ENCODE measurements around the gene MYO6.

The MYO6 gene

DNA sequence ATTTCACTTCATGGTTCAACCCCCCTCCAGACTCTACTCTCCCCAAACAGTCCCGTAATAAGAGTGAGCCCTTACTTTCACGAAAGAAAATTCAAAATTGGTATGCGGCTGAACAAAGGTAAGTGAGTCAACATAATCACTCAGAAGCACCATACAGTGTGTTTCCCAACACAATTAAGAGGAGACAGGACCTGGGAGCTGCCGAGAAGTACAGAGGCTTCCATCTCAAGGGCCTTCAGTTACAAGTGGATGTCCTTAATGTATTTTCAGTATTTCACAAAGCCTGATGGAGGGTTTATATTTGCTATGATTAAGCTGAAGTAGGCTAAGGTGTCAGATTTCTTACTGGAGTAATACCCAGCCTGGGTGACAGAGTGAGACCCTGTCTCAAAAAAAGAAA, 51.1 kb downstream of the MYO6 start:
- no peak overlapping the region for H3K27ac ChIP-seq (ENCODE audit: low read depth, low read length)
- peaks cover 5% of the 10 kb centered on the region; the same call in 1 of the 2 replicates for H3K9me3 ChIP-seq (ENCODE audit: control insufficient read depth, insufficient read depth, low read depth, low read length)
- no peak overlapping the region for H3K4me3 ChIP-seq (ENCODE audit: low read depth, low read length)
- H3K27me3 ChIP-seq (ENCODE audit: control insufficient read depth, insufficient read depth, low read length), result no peaks in the 10 kb centered on the region
- peaks cover 6% of the 10 kb centered on the region; the same call in 1 of the 2 replicates for H3K4me1 ChIP-seq (ENCODE audit: control insufficient read depth, insufficient read depth, low read length)
- H3K36me3 ChIP-seq (ENCODE audit: control insufficient read depth, insufficient read depth, low read length), result no peaks in the 10 kb centered on the region
- no peak overlapping the region for H3K9ac ChIP-seq (ENCODE audit: low read length)

DNA sequence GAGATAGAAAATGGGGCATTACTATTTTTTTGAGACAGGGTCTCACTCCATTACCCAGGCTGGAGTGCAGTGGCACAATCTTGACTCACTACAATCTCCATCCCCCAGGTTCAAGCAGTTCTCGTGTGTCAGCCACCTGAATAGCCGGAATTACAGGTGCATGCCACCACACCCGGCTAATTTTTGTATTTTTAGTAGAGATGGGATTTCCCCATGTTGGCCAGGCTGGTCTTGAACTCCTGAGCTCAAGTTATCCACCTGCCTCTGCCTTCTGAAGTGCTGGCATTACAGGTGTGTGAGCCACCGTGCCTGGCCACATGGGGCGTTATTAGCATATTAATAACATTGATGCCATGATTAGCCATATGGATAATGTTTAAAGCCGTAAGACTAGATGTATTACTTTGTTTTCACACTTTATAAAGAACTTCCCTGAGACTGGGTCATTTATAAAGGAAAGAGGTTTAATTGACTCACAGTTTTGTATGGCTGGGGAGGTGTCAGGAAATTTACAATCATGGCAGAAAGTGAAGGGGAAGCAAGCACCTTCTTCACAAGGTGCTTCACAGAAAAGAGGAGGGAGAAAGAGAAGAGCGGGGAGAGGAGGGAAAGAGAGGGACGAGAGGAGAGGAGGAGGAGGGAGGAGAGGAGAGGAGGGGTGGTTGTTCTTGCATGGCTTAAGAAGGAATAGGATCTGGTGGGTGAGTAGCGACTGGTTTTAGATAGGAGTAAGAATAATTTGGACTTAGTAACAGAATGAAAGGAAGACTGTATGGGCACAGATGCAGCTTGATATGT, 51.9 kb downstream of the MYO6 start:
- no peak overlapping the region for H3K27ac ChIP-seq (ENCODE audit: low read depth, low read length)
- no peaks in the 10 kb centered on the region for H3K36me3 ChIP-seq (ENCODE audit: control insufficient read depth, insufficient read depth, low read length)
- peaks cover 9% of the 10 kb centered on the region; the same call in 1 of the 2 replicates for H3K9me3 ChIP-seq (ENCODE audit: control insufficient read depth, insufficient read depth, low read depth, low read length)
- H3K27me3 ChIP-seq (ENCODE audit: control insufficient read depth, insufficient read depth, low read length), result no peaks in the 10 kb centered on the region
- no peak overlapping the region for H3K9ac ChIP-seq (ENCODE audit: low read length)
- no peak overlapping the region for H3K4me3 ChIP-seq (ENCODE audit: low read depth, low read length)
- peaks cover 6% of the 10 kb centered on the region; the same call in 1 of the 2 replicates for H3K4me1 ChIP-seq (ENCODE audit: control insufficient read depth, insufficient read depth, low read length)

DNA sequence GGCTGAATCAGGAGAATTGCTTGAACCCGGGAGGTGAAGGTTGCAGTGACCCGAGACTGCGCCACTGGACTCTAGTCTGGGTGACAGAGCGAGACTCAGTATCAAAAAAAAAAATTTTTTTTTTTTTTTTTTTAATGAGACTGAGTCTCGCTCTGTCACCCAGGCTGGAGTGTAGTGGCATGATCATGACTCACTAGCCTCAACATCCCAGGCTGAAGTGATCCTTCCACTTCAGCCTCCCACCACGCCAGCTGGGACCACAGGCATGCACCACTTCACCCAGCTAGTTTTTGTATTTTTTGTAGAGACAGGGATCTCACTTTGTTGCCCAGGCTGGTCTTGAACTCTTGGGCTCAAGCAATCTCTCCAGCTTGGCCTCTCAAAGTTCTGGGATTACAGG, 53.3 kb downstream of the MYO6 start:
- H3K9ac ChIP-seq (ENCODE audit: low read length), result no peak overlapping the region
- H3K27ac ChIP-seq (ENCODE audit: low read depth, low read length), result no peak overlapping the region
- H3K4me1 ChIP-seq (ENCODE audit: control insufficient read depth, insufficient read depth, low read length), result peaks cover 6% of the 10 kb centered on the region; the same call in 1 of the 2 replicates
- H3K4me3 ChIP-seq (ENCODE audit: low read depth, low read length), result no peak overlapping the region
- no peaks in the 10 kb centered on the region for H3K27me3 ChIP-seq (ENCODE audit: control insufficient read depth, insufficient read depth, low read length)
- H3K36me3 ChIP-seq (ENCODE audit: control insufficient read depth, insufficient read depth, low read length), result no peaks in the 10 kb centered on the region
- peaks cover 18% of the 10 kb centered on the region; the same call in 1 of the 2 replicates for H3K9me3 ChIP-seq (ENCODE audit: control insufficient read depth, insufficient read depth, low read depth, low read length)

DNA sequence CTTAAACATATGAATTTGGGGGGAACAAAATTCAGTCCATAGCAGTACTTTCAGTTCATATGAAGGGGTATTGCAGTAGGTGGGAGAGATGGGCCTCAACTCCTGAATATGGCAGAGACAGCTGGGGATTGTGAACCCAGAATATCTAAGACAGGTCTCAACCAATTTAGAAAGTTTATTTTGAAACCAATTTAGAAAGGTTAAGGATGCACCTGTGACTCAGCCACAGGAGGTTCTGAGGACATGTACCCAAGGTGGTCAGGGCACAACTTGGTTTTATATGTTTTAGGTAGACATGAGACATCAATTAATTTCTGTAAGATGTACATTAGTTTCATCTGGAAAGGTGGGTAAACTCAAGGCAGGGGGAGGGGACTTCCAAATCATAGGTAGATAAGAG, 59.5 kb downstream of the MYO6 start:
- Histone ChIP-seq H3K9ac (ENCODE audit: low read length) (no peak overlapping the region), H3K9me3 (ENCODE audit: control insufficient read depth, insufficient read depth, low read depth, low read length) (peaks cover 22% of the 10 kb centered on the region; the same call in 1 of the 2 replicates), H3K4me1 (ENCODE audit: control insufficient read depth, insufficient read depth, low read length) (no peaks in the 10 kb centered on the region), H3K27ac (ENCODE audit: low read depth, low read length) (no peak overlapping the region), H3K36me3 (ENCODE audit: control insufficient read depth, insufficient read depth, low read length) (no peaks in the 10 kb centered on the region), H3K27me3 (ENCODE audit: control insufficient read depth, insufficient read depth, low read length) (no peaks in the 10 kb centered on the region), H3K4me3 (ENCODE audit: low read depth, low read length) (no peak overlapping the region)

DNA sequence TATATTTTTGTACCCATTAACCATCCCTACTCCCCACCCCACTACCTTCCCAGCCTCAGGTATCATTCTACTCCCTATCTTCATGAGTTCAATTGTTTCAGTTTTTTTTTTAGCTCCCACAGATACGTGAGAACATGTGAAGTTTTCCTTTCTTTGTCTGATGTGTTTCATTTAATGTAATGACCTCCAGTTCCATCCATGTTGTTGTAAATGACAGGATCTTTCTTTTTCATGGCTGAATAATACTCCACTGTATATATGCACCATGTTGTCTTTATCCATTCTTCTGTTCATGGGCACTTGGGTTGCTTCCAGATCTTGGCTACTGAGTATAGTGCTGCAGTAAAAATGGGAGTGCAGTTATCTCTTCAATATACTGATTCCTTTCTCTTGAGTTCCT, 63.5 kb downstream of the MYO6 start:
- Histone ChIP-seq H3K4me3 (ENCODE audit: low read depth, low read length) (no peak overlapping the region), H3K9ac (ENCODE audit: low read length) (no peak overlapping the region), H3K4me1 (ENCODE audit: control insufficient read depth, insufficient read depth, low read length) (no peaks in the 10 kb centered on the region)

DNA sequence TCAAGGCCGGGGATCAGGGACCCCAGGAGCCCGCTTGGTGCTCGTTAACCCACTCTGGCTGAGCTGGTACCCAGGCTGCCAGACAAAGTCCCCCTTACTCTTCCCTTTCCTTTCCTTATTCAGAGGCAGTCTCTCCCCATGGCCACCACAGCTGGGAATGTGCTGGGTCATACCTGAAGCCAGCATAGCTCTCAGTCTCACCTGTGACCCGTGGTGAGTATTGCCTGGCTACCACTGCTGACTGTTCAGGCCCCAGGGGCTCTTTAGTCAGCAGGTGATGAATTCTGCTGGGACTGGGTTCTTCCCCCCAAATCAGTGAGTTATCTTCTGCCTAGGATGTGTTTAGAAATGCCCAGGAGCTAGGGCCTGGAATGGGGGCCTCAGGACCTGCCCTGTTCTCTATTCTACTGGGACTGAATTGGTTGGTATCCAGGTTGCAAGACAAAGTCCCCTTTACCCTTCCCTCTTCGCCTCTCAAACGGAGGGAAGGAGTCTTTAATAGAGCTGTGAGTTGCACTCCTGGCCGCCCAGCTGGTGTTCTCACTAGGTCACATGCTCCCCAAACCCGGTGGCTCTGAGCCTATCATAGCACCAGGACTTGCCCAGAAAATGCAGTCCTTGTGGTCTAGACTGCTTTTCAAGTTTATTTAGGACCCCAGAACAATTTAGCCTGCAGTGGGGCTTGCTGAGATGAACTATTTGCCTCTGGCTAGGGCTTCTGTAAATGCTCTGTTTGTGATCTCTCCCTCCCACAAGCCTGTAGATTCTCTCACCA, 64.6 kb downstream of the MYO6 start:
- Histone ChIP-seq H3K27me3 (ENCODE audit: control insufficient read depth, insufficient read depth, low read length) (no peaks in the 10 kb centered on the region), H3K9ac (ENCODE audit: low read length) (no peak overlapping the region), H3K4me3 (ENCODE audit: low read depth, low read length) (no peak overlapping the region), H3K27ac (ENCODE audit: low read depth, low read length) (no peak overlapping the region), H3K4me1 (ENCODE audit: control insufficient read depth, insufficient read depth, low read length) (no peaks in the 10 kb centered on the region), H3K9me3 (ENCODE audit: control insufficient read depth, insufficient read depth, low read depth, low read length) (no peaks in the 10 kb centered on the region), H3K36me3 (ENCODE audit: control insufficient read depth, insufficient read depth, low read length) (no peaks in the 10 kb centered on the region; the same call in 1 of the 2 replicates)

More for the DNA sequence above, 63.5 kb downstream of the MYO6 start:
- H3K27ac ChIP-seq (ENCODE audit: low read depth, low read length), result no peak overlapping the region
- H3K36me3 ChIP-seq (ENCODE audit: control insufficient read depth, insufficient read depth, low read length), result no peaks in the 10 kb centered on the region
- H3K9me3 ChIP-seq (ENCODE audit: control insufficient read depth, insufficient read depth, low read depth, low read length), result 0 out of 2 replicates have a peak, but pooled peaks cover 3% of the 10 kb centered on the region
- no peaks in the 10 kb centered on the region for H3K27me3 ChIP-seq (ENCODE audit: control insufficient read depth, insufficient read depth, low read length)

DNA sequence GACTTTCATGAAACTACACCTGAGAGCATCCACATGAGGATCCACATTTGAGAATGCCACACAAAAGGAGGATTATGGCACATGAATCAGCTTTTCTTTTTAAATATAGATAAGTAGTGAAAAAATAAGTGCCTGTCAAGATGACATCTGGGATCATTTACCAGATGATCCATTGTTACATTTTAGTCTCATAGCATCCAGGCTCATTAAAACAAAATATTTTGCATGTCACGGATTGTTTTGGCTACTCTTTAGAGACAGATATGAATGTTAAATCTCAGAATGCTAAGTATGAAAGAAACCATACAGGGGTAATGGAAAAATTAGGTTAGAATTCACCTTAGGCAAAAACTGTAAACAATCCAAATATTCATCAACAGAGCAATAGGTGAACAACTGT, 66.7 kb downstream of the MYO6 start:
- Histone ChIP-seq H3K9me3 (ENCODE audit: control insufficient read depth, insufficient read depth, low read depth, low read length) (no peaks in the 10 kb centered on the region), H3K4me3 (ENCODE audit: low read depth, low read length) (no peak overlapping the region)

DNA sequence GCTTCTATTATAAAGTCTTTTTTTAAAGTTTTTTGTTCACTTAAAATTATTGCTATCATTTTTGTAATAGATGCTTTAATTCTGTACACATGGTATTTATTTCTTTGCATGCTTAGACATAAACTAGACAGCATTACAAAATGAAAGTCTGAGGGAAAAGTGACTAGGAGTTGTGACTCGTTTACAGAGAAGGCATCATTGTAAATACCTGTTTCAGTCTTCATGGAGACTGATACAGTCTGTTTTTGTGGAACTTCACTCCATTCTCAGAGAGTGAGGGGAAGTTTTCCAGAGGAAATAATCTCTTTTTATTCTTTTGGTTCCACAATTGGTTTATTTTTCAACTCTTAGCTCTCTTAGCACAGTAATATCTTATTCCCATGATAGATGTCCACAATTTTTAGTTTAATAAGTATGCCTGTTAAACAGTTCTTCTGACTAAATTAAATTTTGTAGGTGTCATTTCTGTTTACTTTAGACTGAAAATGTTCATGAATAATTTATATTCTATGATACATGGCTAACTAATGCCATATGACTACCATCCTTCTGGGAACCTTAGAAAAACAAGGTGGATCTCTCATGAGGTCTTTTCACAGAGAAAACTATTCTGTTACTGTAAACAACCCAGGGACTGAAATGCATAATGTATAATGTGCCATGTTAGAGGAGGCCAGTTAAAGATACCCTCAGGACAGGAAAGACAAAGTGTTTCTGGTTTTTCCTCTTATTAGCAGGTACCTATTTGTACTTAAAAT, 69.2 kb downstream of the MYO6 start:
- H3K4me1 ChIP-seq (ENCODE audit: control insufficient read depth, insufficient read depth, low read length), result no peaks in the 10 kb centered on the region
- no peak overlapping the region for H3K9ac ChIP-seq (ENCODE audit: low read length)
- no peaks in the 10 kb centered on the region for H3K27me3 ChIP-seq (ENCODE audit: control insufficient read depth, insufficient read depth, low read length)
- no peak overlapping the region for H3K4me3 ChIP-seq (ENCODE audit: low read depth, low read length)
- no peak overlapping the region for H3K27ac ChIP-seq (ENCODE audit: low read depth, low read length)
- H3K36me3 ChIP-seq (ENCODE audit: control insufficient read depth, insufficient read depth, low read length), result peaks cover 3% of the 10 kb centered on the region; the same call in 1 of the 2 replicates
- H3K9me3 ChIP-seq (ENCODE audit: control insufficient read depth, insufficient read depth, low read depth, low read length), result no peaks in the 10 kb centered on the region

More for the DNA sequence above, 66.7 kb downstream of the MYO6 start:
- no peak overlapping the region for H3K9ac ChIP-seq (ENCODE audit: low read length)
- H3K27ac ChIP-seq (ENCODE audit: low read depth, low read length), result no peak overlapping the region
- no peaks in the 10 kb centered on the region for H3K27me3 ChIP-seq (ENCODE audit: control insufficient read depth, insufficient read depth, low read length)
- peaks cover 3% of the 10 kb centered on the region; the same call in 1 of the 2 replicates for H3K36me3 ChIP-seq (ENCODE audit: control insufficient read depth, insufficient read depth, low read length)
- H3K4me1 ChIP-seq (ENCODE audit: control insufficient read depth, insufficient read depth, low read length), result no peaks in the 10 kb centered on the region

DNA sequence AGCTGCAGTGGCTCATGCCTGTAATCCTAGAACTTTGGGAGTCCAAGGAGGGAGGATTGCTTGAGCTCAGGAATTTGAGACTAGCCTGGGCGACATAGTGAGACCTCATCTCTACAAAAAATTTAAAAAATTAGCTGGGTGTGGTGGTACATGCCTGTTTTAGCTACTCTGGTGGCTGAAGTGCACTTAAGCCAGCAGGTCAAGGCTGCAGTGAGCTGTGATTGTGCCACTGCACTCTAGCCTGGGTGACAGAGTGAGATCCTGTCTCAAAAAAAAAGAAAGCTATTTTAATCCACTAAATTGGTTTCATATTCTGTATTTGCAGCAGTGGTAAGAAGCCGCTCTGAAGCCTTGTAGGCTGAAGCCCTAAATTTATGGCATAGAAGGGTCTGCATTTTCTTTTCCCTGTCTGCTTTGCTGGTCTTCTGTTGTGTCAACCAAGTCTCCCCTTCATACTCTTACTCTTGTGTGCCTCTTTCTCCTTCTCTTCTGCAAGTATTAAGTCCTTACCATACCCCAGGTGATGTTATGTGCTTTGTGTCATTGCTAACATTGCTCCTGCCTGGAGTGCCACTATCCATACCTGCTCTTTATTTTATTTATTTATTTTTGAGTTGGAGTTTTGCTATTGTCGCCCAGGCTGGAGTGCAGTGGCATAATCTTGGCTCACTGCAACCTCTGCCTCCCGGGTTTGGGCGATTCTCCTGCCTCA, 70.9 kb downstream of the MYO6 start:
- Histone ChIP-seq H3K4me3 (ENCODE audit: low read depth, low read length) (no peak overlapping the region), H3K4me1 (ENCODE audit: control insufficient read depth, insufficient read depth, low read length) (no peaks in the 10 kb centered on the region), H3K27me3 (ENCODE audit: control insufficient read depth, insufficient read depth, low read length) (no peaks in the 10 kb centered on the region), H3K36me3 (ENCODE audit: control insufficient read depth, insufficient read depth, low read length) (peaks cover 3% of the 10 kb centered on the region; the same call in 1 of the 2 replicates), H3K27ac (ENCODE audit: low read depth, low read length) (no peak overlapping the region), H3K9me3 (ENCODE audit: control insufficient read depth, insufficient read depth, low read depth, low read length) (no peaks in the 10 kb centered on the region), H3K9ac (ENCODE audit: low read length) (no peak overlapping the region)

DNA sequence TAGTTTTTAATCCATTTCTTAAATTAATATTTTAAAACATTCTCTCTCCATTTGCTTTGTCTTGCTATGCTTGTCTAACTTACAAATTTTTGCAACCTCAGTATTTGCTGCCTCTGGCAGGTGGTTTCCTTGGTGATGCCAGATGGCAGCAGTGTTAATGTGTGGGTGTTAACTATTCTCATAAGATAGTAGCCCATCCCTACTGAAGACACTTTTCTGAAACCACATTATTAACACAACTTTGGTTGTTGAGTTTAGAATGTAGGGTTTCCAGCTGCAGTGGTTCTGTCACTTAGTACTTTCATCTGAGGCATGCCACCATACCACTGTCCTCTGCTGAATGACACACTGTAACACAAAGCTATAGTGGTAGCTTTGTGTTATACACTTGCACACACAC, 75.1 kb downstream of the MYO6 start:
- H3K27ac ChIP-seq (ENCODE audit: low read depth, low read length), result no peak overlapping the region
- H3K36me3 ChIP-seq (ENCODE audit: control insufficient read depth, insufficient read depth, low read length), result peaks cover 2% of the 10 kb centered on the region; the same call in 1 of the 2 replicates
- H3K9me3 ChIP-seq (ENCODE audit: control insufficient read depth, insufficient read depth, low read depth, low read length), result no peaks in the 10 kb centered on the region
- no peaks in the 10 kb centered on the region for H3K27me3 ChIP-seq (ENCODE audit: control insufficient read depth, insufficient read depth, low read length)
- H3K4me3 ChIP-seq (ENCODE audit: low read depth, low read length), result no peak overlapping the region
- H3K9ac ChIP-seq (ENCODE audit: low read length), result no peak overlapping the region
- H3K4me1 ChIP-seq (ENCODE audit: control insufficient read depth, insufficient read depth, low read length), result no peaks in the 10 kb centered on the region
